ENCODE data around the gene NCKAP5.

Gene NCKAP5

DNA sequence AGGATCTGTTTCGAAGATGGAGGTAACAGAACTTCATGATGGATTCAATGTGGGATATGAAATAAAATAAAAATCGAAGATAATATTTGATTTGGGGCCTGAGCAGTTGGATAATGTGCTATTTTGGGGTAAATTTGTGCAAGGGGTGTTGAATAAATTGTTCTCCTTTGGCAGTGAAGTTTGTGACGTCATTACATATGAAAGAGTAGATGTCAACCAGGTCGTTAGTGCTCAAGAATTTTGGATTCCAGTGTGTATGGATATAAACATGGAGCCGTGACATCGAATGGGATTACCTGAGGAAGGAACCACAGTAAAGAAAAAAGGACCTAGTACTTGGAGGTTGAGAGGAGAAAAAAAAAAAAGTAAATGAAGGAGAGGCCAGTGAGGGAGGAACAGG is 253.0 kb downstream of the NCKAP5 start:
- no peak for DNase-seq

DNA sequence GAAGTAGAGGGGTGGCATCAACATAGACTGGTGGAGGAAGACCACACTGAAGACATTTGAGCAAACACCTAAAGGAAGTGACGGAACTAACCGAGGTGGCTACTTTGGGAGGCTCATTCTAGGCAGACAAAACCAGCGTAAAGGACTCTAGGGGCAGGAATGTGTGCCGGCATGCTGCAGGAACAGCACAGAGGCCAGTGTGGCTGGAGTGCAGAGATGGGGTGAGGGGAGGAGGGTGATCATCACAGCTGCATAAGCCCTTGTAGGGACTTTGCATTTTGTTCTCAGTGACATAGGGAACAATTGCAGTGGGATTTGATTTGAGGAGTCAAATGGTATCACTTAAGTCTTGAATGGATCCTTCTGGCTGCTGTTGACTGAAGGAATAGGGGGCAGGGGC is 253.5 kb downstream of the NCKAP5 start:
- DNase-seq: no peak

DNA sequence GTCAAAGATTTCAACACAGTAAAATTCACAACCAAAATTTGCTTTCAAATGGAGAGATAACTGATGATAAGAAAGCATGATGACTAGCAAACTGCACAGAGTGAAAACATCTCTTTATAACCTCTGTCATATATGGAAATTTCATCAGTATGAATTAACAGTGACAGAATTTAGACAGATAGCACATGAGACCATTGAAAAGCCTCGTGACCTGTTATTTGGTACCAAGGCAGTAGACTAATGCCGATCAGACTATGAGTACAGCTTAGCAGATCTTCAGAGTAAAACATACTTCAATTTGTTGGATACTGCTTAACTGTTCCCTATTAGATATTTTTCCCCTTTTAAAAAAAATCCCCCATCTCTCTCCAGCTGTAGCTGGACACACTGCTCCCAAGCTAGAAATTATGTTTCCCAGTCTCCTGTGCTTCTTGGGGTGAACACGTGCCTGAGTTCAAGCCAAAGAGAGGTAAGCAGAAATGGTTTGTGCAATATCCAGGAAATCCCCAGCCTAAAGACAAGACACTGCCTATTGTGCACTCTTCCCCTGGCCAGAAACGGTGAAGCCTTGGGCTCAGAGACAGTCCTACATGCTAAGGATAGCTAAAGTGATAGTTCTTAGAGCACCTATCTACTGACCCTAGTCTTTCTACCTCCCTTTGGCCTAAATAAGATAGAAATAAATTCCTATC is 256.1 kb downstream of the NCKAP5 start:
- no peak for DNase-seq

DNA sequence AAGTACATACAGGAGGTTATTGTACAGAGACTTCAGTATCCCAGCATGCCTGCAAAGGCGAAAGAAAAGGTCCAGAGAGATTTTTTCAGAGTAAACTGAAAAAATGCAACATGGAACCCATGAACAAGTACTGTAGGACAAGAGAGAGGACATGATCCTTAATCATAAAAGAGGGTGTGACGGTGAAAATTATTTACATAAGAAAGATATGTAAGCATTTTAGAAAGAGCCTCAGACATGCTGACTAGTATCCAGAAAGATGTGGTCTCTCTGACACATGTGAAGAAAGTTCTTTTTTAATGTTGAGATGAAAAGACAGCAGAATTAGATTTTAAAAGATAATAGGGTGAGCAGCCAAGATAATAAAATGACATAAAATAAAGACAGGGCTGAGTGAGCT is 262.0 kb downstream of the NCKAP5 start:
- no peak for DNase-seq

DNA sequence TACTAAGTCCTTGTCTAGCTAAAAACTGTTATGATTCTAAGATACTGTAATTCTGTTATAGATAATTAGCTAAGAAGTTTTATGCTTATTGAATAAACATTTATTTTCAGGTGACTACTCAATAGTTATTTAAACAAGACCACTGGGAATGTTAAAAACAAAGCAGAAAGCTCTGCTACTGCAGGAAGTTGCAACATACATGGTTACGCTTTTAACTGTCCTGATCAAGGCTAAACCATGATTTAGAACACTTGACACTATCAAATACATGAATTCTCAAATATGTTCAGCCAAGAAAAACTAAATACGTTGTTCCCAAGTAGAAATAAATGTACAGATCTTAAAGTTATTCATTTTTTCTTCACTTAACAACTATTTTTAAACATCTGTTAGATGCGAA is 263.9 kb downstream of the NCKAP5 start:
- no peak for DNase-seq

DNA sequence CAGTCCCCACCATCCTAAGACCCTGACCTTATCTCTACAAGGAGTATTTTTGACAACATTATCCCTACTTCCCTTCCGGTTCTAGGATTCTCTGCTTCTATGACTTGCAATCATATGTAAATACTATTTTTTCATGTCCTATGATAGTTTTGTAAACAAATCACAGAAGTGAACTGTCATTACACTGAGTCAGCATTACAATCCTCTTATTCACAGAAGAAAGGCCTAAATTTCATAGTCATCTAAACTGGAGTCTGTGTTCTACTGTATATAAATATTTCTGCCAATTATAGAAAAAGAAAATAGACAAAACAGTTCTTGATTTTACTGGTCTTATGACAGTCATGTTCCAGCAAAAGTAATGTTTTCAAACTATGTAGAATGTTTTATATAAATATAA is 265.1 kb downstream of the NCKAP5 start:
- DNase-seq: no peak

DNA sequence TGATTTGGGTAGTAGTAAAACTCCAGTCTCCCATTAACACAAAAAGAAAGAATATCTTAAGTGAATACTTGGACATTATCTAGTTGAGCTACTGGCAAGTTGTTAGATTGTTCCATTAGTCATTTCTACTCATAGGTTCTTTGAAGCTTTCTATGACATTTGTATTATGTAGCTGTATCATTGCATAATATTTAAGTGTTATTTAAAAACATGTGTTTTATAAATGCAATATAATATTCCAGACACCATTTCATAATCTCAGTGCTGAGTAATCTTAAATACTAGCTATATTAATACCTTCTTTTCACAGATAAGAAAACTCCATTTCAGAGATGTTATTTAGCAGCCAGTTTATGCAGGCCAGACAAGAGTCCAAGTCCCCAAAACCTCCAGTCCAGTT is 271.9 kb downstream of the NCKAP5 start:
- no peak for DNase-seq

DNA sequence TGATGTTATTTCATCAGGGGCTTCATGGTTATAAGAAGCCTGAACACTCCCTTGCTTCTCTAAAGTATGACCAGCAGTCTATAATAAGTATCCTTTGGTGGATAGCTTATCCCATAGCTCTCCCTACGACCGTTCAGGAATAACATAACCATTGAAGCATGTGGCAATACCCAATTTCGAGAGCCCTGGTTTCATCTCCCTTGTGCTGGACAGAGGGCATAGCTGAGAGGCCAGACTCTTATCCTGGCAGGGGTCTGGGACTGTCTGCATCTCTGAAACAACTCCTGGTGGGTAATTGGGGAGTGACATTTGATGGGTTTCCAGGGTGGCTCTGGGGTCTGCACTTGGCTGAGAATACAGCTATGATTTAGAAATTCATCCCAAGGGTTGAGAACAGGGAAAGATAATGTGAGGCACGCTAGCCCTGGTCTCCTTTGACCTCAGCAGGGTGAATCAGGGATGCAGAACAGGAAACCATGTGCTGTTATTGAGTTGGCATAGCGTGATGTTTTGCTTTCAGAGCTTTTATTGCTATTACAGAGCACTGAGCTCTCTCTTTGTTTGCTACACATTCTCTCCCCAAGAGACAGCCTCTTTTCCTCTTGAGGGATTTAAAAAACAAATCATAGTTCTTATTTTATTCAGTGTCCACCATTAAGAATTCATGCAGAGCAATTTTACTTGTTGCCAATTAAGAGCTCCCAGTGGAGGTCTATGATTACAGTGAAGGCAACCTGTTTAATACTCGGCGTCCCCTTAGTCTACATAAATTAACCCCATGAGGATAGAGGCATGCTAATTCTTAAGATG is 274.5 kb downstream of the NCKAP5 start:
- no peak for DNase-seq

DNA sequence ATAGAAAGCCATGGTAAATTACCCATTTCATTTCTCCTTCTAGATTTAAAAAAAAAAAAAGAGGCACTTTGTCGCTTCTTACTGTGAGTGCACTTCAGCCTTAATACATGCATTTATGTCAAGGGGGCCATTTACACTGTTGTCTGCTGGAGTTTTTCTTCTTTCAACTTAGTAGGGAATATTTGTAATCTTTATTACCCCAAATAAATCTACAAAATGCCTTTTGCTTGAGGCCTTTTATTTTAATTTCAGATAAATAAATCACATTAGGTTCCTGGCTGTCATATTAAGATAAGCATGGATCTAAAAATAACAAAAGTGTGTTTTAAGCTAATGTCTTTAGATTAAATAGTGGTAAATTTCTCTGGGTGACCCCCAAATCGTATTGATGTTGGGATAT is 276.0 kb downstream of the NCKAP5 start:
- no peak for DNase-seq

DNA sequence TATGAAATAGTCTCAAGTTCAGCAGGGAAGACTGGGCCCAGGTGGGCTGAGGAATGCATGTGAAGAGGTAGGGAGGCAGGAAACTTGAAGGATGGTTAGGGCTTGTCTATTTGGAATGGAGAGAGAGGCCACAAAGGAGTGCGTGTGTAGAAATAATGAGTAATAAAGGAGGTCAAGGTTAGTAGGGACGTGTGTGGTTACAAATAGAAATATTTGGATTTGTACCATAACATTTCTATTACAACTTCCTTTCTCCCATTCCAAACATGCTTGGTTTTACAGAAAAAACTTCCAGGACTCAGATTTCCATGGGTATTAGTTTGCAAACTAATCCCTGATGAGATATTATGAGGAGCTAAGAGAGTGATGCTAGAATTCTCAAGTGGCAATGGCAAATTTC is 280.6 kb downstream of the NCKAP5 start:
- no peak for DNase-seq

DNA sequence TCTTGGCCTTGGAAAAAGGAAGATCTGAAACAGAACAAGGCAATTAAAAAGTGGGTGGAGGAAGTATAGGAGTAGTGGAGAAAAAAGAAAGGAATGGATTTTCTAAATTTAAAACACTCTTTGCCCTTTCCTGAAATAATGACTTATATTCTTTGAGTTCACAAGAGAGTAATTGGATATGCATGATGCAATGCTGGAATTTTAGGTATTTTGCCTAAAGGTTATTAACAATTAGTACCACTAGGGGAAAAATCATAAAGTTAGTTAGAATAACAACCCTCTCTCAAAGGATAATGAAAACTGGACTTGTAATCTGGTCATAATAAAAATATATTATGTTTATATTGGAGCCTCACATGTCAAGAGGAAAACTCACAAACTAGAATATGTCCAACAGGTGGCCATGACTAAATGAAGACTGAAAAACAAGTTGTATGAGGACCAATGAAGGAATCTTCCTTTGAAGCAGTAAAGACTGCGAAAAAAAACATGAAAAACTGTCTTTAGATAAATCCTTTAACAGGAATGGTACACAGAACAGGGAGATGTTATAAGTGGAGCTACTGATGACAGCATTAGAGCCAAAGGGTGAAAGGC is 281.8 kb downstream of the NCKAP5 start:
- DNase-seq: no peak

DNA sequence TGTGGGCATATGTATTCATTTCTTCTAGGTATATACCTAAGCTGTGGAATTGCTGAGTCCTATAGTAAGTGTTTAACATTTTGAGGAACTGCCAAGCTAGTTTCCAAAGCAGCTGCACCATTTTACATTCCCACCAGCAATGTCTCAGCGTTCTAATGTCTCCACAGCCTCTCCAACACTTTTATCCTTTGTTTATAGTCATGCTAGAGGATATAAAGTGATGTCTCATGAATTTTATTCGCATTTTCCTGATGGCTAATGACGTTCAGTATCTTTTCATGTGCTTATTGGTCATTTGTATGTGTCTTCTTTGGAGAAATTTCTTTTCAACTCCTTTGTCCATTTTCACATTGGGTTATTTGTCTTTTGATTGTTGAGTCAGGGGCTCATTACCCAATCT is 295.2 kb downstream of the NCKAP5 start:
- no peak for DNase-seq

DNA sequence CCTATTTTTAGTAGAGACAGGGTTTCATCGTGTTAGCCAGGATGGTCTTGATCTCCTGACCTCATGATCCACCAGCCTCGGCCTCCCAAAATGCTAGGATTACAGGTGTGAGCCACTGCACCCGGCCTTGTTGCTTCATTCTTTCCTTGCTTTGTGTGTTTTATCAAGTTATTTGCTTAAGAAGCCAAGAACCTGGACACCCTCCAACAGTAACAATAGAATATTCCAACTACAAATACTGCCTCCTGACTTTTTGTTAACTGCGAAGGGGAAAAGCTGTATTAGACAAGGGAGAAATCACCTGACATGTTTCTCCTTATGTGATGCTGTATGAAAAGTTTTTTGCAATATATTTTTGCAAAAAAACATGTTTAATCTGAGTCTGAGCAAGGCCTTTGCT is 297.2 kb downstream of the NCKAP5 start:
- no peak for DNase-seq

DNA sequence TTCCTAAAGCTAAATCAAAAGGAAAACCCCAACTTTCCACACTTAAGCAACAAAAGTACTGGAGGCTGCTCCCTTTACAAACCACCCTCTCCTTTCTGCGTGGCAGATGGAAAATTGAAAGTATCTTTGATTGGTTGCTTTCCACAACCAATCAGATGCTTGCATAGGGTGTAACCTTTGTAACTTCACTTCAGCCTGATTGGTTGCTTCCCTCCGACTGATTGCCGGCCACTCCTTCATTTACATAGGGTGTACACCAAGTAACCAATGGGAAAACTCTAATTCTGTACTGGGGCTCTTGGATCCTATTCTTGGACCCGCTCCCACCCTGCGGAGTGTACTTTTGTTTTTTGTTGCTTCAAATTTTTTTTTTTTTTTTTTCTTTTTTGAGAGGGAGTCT is 297.7 kb downstream of the NCKAP5 start:
- no peak for DNase-seq

DNA sequence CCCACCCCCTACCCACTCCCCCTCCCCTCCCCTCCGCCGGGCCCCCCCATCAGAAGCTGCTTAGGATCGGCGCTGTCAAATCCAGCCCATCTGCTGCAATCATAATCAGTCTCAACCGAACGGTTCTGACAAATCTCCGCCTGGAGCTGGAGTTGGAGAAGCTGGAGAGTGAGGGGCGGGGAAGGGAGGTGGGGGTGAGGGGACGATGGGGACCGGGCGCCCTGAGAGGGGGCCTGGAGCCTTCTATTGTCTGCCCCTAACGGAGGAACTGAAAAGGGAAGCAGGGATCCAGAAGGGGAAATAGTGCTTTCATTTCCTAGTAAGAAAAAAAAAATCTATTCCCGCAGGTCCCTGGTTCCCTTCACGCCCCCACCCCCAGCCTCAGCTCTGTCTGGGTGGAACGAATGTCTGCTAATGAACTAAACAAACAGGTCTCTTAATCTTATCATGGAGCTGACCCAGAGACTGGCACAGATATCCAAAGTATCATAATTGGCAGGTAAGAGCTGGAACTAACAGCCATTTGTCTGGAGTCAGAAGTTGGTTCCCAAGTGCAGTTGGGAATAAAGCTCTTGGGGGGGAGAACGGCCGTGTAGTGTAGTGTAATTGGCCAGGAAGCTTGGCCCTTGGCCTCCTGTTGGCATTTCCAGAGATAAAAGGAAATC is 301.2 kb downstream of the NCKAP5 start:
- DNase-seq: peak; percentile 35

DNA sequence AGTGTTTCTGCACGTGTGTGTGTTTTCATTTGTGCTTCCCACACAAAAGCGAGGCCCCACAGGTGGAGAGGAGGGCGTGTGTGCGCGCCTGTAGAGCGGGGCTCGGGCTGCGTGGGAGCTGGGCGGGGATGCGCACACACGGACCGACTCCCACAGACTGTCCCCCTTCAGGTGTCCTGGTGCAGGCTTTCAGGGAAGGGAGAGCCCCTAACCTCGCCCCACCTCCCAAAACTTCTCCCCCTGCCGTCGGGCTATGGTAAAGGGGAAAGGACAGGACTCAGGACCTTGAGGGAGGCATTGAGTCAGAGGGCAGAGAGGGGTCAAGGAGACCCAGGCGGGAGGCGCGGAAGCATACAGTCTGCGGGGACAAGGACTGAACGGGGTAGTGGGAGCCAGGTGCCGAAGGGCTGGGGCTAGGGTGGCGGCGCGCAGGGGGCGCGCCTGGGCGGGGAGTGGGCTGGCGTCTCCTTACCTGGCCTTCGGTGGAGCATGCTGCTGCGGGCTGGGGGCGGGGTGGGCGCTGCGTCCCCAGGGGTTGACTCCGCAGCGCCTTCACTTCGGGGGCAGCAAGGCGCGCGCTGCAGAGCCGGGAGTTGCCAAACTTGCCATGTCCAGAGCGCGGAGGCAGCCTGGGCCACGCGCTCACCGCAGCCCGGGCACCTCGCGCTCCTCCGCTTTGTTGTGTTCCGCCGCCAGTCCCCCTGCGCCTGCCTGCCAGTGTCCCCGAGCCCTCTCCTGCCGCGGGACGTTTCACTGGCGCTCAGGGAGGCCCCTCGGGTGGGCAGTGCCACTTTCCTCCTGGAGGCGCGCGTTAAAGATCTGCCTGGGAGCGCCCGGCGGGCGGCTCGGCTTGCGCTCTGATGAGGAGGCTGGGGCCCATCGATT is 302.0 kb downstream of the NCKAP5 start:
- peak; percentile 35 for DNase-seq

DNA sequence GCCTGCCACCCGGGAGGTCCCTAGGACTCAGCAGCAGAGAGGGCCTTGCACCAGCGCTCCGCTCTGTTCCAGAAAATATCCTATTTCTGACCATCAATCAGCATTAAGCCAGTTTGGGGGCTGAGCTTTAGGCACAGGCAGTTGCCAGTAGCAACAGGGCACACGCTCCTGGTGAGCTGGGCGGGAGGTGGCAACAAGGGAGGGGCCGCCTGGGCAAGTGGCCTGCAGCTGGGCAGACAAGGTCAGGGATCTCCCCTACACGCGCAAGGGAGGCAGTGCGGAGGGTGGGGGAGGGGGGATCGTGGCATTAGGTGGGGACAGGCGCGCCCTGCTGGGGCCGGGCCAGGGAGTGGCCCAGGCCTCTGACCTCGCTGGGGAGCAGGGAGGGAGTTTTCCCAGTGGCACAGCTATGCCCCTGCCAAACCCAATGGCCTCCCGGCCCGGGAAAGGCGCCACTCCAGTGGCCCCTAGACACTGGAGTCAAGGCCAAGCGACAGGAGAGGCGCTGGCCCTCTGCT is 302.8 kb downstream of the NCKAP5 start:
- DNase-seq: no peak

DNA sequence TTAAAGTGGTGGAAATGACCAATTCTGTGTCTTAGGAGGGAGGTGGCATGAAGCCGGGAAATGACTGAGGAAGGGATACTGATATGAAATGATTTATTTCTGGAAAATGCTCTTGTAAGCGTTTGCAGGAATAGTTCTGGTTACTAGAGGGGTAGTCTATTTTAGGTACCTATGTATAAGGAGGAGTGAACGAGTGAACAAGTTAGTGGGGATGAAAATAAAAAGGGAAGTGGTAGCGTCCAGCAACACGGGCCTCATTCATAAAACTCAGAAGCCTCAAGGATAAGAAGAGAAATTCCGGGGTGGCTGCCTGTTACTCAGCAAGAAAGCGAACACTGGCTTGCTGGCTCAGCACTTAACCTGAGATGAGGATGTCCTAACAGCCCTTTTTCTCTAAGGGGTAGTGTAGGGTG is 303.3 kb downstream of the NCKAP5 start:
- no peak for DNase-seq

DNA sequence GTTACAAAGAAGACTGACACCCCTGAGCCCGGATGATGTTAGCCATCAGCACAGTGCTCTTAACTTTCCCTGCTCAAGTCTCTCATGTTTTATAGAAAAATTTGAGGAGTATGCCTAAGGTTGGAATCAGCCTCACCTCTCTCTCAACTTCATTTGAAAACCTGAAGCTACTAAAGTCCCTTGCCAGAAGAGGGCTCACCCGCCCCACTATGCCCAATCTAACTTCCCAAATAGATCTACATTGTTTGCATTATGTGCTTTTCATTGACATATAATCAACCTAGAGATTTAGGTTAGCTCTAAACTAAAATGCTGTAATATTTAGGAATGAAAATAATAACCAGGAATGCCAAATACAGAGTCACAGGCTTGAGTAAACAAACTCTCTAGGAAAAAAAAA is 305.4 kb downstream of the NCKAP5 start:
- DNase-seq: peak; percentile 9

DNA sequence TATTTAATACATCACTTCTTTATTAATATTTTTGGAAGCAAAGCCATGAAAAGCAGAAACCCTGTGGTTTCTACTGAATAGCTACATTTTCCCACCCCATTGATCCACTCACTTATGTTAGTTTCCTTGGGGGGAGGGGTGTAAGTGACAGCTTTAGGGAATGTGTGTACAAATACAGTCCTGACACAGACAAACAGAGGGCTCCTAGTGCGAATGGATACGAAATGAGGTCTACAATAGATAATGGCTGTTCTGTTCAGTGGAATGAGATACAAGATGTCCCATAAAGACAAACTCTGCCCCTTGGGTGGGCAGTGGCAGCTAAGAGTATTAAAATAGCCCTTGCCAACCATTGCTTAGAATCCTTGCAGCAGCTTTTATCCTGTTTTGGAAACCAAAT is 312.9 kb downstream of the NCKAP5 start:
- DNase-seq: no peak

DNA sequence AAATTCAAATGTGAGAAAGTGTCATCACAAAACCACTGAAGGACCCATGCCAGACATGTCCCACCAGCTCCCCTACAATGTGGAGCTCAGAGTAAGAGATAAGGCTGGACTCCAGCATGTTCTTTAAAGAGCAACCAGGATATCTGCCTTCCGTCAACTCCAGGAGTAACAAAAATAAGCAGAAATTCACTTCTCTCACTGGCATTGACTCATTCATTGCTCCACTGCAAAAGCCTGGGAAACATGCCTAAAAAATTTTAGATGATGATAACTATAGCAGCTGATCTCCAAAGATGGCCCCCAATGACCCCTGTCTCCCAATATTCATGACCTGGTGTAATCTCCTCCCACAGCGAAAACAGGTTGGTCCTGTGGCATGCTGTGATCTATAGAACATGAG is 314.5 kb downstream of the NCKAP5 start:
- DNase-seq: no peak

DNA sequence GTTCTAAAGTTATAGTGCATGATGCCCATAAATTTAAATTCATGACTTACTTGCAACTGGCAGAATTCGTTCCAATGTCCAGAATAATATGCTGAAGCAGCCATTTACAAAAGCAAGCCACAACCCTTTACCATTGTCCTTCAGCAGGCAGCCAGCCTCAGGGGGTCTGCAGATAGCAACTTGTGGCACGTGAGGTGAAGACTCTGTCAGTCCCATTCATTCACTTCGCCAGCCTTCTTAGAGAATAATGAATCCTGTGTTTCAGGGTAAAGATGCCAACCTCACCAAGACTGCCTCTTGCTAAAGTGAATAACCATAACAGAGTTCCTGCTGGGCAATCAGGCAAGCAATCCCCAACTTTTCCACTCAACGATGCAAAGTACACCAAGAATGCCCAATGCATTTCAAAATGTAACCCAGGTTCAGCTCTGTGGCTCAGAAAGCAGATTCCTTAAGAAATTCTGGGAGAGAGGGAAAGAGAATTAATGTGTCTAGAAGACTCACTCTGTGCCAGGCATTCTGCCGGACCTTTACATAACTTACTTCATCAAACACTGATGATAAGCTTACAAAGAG is 315.4 kb downstream of the NCKAP5 start:
- DNase-seq: no peak
